Stimulated activated CD8-positive, alpha-beta memory T cell treated with anti-CD3 and anti-CD28 coated beads, Interleukin-15, amount 100 ng/mL, for 1 hour (primary cell): ENCODE results near the gene APBB1.
"Not testable (repeated sequence)": the region's sequence is repeated elsewhere in the genome, so short reads cannot be mapped to it uniquely, and the experiment has no call there.

Experiments used
- DNase-seq: peaks from one replicate; pipeline ENCODE4 v3.0.0-alpha.2; 2020; ENCODE audit warnings: low read depth

Gene APBB1

DNA sequence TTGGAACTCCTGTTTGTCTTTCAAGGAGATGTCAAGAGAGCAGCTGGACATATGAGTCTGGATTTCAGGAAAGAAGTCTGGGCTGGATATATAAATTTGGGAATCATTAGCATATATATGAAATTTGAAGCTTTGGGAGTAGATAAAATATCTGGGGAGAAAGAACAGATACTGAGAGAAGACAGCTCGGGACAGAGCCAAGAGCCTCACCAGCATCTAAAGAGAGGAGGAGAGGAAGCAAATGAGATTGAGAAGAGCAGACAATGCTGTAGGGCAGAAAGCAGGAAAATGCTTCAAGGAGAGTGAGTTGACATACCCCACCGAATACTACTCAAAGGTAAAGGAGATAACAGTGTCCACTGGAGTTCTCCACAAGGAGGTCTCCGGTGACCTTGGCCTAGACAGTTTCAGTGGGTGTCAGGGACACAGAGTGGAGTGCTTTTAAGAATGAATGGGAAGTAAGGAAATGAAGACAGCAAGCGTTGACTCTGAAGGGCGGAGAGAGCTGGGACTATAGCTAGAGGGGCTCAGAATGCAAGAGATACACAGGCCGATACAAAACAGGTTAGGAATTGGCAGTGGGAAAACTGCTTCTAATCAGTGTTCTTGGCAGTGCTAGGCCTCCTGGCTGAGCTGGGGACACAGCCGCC, 862 bp downstream of the APBB1 start:
- DNase-seq = no peak

DNA sequence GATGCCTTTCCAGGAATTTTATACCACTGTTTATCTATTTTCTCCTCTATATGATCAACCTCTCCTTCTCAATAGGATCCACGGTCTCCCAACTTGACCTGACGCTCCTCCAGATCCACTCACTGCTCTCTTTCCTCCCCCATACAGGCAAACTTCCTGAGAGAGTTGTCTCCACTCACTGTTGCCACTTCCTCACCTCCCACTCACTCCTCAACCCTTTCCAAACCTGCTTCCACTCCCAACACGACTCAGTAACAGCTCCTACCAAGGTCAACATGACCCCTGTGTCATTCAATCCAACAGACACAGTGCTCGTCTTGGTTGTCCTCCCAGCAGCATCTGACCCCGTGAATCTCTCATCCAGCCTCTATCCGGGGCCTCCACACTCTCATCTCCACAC, 3.1 kb downstream of the APBB1 start:
- DNase-seq = no peak

DNA sequence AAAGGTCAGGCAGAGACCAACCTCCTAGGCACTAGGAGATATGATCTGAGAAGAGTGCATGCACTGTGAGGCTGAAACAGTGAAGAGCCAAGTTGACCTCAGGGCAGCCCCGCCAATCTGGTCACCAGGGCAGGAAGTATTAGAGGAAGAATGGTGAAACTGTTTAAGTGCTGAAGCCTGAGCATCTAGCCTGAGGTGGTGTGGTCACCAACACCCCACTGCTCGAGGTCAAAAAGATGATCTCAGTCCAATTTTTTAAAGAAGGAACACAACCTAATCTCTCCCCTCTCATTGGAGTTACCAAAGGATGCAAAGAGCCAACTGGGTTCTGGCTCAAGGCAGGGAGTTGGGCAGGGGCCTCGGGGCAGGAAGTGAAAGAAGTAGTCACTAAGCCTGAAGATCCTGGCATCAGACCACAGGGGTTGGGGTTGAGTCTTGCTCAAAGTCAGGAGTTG, 4.0 kb downstream of the APBB1 start:
- no peak for DNase-seq

DNA sequence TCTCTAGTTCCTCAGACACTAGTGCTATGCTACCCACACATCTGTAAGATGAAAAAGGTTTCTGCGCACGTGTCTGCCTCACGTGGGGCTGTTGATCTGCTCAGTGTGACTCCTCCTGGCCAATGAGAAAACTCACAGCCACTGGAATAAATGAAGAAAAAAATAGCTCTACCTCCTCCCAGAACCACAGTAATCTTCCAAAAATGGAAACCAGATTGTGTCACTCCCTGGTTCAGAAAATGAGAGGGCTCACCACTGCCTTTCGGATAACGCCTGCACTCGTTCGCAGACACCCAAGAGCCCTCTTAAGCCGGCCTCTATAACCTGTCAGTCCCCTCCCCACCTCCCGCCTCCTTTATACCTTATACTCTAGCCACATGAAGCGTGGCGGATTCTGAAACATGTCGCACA, 5.1 kb downstream of the APBB1 start:
- DNase-seq = no peak

DNA sequence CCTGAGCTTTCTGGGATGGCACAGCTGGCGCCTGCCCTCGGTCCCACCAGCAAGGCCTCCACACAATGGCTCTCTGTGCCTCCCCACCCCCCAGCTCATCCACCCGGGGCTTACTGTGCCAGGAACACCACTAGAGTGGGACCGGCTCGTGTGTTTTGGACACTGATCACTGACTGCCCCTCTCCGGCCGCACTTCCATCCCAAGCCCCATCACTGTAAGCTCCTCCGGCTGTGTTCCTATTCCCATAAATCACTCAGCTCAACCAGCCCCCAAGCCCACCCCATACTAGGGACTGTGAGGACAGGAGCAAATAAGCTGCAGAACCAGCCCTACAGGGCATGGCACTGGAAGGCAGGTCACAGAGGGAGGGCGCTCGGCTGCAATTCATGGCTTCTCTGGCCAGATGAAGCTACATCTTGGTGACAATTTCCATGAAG, 7.3 kb downstream of the APBB1 start:
- no peak for DNase-seq

DNA sequence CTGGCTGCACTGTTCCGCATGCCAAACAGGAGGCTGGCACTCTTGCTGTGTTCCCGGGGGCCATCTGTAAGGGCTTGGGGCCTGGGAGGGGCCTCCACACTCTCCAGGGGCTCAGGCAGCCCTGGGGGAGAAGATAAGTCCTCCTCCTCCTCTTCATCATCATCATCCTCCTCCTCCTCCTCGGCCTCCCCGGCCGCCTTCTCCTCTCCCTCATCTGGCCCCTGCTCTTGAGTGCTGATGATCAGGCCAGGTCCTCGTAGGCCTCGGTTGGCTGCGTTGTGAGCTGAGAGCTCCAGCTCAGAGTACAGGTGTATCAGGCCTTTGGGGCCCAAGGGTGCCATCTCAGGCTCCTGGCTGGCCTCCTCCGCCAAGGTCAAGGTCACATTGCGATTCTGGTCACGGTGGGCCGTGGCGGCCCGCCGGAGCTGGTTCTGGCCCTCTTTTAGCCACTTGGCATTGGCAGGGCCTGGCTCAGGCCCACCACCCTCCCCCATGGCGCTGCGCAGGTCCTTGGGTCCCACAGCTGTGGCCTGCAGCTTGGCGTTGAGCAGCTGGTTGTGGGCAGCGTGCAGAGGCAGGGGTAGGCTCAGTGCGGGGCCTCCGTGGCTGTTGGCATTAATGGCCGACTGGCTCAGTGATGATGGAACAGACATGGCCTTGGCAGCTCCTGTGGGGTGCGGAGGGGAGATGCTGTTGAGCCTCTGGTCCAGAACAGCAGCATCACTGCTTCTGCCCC, 8.0 kb downstream of the APBB1 start:
- no peak for DNase-seq

DNA sequence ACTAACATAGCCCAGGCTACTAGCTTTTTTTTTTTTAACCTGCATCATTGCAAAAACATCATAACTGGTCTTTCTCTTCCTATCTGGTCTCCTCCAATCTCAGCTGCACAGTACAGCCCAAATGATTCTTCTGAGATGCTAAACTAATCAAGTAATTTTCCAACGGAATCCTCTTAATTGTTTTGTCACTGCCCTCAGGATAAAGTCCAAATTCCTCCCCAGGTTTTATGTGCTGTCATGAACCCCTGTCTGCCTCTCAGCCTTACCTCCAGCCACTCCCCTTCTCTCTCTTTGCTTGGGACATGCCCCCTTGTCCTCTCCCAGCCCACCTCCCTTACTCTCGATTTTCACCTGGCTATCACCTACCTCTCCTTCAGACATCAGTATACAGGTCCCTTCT, 12.5 kb downstream of the APBB1 start:
- no peak for DNase-seq

DNA sequence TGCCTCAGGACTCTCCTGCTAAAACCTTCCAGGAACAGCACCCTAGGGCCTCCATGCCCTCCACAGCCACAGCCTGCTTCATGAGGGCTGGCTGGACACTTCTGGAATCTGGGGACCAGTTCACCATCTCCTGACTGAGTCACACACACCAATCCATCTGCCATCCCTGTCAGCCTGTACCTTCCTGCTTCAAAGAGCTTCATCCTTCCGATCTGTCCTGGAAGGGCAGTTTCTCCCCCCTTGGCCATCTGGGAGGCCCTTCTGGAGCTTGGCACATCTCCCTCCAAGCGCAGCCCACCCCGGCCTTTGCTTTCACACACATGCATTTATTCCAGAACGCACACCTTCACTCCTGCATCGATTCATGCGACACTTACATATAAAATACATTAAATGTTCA, 13.0 kb downstream of the APBB1 start:
- no peak for DNase-seq

DNA sequence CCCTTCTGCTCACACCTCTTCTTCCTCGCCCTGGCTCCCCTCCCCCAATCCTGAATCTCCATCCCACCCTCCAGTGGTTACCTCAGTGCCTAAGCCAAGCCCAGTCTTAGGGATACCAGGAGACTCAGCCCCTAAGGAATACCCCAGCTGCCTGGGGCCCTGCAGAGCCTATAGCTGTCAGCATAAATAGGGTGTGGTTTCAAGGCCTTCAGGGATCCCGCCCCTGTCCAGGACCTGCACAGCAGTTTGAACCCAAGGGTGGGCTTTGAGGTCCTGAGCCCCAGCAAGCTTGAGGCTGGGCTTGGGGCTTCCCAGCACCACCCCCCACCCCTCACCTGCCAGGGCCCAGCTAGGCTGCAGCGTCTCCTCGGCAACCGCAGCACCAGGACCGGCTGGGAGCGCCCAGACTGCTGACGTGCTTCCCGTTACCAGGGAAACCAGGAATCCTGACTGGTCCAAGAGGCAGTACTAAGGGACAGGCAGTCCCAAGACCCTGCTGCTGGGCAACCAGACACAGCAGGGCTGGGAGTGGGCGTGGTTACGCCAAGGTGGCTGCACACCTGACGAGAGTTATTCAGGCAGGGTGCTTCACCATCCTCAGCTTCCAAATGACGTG, 13.7 kb downstream of the APBB1 start:
- no peak for DNase-seq

DNA sequence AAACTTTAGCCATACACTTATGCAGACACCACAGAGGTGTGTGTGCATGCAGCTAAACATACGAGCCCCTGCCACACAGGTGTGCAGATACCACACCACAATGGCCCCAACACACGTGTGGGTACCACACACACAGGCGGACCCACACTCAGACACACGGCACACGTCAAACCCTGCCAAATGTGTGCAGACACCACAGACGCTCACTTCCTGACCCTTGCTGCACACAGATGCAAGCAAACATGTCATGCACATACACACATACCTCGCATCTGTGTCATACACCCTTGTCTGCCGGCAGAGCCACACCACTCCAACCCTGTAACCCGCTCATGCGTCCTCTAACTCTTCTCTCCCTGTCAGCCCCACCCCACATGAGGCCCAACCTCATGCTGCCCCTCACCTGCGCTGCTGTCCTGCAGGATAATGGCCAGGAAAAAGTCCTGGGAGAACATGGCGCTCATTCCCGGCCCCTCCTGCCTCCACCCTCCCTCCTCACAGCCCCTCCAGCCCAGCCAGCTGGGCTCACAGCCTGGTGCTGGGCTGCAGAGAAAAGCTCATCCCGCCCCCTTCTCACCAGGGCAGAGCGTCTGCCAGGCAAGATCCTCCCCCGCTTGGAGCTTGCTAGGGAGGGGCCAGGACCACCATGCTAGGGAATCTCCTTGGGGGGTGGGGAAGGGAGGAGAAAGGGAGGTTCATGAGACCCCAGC, 14.4 kb downstream of the APBB1 start:
- no peak for DNase-seq

DNA sequence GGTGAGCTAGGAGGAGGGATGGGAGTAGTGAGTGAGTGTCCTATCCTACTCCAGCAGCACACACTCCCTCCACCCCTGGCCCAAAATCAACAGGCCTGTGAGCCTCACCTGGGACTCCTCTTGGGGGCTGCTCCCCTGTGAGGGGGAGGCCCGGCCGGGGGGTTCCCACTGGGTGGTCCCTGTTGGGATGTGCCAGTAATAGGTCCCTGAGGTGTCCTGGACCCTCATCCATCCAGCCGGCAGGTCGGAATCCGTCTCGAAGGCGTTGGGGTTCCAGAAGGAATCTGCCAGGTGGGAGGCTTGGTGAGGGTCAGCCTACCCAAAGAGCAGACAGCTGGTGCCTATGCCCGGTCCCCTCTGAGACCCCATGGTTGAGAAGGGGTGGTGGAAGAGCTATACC, 15.4 kb downstream of the APBB1 start:
- DNase-seq = no peak

DNA sequence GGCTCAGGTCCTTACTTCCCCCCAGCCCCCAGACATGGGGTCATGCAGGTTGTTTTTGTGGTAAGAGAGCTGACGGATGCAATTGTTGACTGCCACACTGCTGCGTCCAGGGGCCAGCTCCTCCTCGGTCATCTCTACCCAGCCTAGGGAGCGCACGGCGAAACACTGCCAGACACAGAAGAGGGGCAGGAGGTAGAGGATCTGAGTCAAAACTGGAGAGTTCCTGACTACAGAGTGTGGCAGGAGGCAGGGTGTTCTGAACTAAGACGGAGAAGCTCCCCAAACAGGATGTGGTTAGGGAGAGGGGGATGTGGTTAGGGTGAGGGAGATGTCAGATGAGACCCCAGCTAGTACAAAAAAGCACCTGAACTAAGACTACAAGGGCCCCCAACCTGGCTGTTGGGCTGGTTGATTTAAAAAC, 16.3 kb downstream of the APBB1 start:
- peak; percentile 37 for DNase-seq

DNA sequence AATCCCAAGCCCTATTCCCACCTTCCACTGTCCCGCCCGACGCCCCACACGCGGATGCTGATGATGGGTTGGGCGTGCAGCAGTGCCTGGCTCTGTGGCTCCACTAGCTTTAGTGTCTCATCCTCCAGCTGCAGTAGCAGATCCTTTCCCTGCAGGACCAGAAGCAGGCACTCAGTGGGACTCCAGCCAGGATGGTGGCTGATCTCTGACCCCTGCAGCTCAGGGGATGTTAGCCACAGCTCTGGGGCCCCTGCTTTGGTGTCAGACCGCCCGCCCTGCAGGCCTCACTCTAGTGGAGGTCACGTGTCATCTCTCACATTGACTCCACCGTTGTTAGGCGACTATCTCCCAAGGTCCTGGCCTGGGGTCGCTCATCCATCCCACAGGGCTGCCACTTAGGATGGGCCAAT, 16.8 kb downstream of the APBB1 start:
- no peak for DNase-seq

DNA sequence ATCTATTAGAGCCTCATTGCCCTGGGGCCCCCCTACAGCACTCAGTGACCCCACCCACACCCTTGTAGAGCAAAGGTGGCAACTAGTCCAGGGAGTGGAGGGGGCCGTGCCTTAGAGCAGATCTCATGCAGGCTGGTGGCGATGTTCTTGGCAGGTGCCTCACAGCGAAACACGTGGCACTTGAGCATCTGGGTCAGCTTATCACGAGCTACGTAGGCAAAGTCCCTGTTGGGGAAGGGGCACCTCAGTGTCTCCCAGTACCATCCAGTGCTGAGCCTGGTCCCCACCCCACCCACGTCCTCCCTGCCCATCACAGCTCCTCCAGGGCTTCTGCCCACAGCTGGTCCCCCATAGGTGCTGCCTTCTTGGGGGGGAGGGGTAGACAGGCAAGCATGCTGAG, 17.4 kb downstream of the APBB1 start:
- no peak for DNase-seq

DNA sequence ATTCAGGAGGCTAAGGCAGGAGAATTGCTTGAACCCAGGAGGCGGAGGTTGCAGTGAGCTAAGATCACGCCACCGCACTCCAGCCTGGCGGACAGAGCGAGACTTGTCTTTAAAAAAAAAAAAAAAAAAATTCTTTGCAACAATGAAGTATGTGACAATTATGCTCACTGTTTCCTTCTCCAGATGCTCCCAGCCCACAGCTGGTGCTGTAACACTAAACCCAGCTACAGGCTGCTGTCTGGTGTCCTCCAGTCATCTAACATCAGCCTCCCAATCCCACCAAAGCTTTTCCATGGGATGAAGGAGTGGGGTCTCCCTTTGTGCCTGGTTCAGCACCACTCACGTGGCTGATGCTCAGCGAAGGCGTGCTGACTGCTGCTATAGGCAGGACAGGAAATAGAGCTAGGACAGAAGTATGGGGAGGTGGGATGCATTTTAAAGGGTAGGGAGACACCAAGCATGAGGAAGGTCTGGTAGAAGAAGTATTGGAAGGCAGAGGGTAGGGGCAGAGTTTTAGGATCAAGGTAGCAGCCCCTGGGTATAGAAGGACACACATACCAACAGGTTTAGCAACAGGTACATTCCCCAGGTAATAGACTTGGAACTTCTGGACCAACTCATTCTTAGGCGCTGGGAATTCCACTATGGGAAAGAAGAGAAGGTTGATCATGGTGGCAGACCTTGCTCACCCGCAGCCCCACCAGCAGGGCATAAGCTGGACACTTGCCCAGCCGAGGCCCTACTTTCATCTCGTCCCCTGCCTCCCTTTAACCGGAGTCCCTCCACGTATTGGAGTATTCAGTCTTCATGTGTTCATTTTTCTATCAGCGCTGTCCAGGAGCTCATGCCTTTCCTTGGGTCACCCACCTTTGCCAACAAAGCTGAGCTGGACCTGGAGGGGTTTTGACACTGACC, 18.2 kb downstream of the APBB1 start:
- DNase-seq = no peak

DNA sequence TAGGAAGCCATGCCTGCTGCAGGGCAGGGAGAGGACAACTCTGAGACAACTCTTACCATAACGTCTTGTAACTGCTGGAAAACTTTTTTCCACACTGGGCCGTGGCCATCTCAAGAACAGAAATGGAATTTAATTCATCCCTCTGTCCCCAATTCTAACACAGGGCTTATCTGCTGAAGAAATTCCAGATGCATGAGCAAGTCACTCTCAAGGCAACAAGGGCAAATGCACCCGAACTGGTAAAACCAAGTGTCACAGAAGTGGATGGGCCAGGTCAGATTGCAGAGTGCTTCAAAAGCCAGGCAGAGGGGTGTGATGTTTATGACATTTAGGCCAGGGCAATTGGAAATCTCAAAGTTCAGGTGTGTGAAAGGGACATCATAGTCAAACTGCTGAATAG, 21.3 kb downstream of the APBB1 start:
- no peak for DNase-seq

DNA sequence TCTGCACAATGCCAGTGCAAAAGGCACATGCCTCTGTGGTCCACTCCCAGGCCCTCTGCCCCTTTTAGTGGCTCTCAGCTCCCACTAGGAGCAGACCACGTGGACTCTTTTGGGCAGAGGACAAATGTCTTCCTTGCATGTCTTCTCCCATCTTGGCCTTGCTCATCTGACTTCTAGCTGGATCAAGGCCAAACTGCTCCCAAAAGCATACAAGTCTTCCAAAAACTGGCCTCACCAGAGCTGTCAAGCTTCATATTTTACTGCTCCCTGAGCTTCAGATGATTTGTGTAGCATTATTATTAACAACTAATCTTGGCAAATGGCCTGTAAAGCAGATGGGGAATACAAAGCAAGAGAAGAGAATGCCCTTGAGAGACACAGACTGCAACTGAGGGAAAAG, 21.7 kb downstream of the APBB1 start:
- DNase-seq = no peak

DNA sequence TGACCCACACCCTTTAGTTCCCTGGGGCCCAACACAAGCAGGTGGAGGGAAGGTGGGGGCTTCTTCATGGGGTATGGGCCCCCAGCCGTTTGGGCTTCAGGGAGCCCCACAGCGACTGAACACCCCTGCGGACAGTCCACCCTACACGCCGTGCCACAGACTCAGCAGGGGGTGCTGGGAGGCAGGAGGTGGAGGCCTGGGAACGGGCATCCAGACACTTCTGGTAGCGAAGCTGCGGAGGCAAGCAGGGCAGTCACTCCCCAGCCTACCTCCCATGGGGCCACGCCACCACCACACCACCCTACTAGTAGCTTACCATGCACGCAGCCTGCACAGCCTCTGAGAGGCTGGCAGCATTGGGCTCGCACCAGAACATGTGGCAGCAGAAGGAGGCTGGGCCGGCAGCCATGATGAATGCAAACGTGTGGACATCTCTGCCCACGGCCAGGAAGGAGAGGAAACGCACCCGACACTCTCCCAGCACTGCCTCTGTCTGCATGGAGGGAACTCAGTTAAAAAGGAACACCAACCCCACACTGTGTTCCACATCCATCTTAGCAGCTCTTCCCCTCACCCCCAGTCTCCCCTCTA, 23.3 kb downstream of the APBB1 start:
- DNase-seq = no peak

DNA sequence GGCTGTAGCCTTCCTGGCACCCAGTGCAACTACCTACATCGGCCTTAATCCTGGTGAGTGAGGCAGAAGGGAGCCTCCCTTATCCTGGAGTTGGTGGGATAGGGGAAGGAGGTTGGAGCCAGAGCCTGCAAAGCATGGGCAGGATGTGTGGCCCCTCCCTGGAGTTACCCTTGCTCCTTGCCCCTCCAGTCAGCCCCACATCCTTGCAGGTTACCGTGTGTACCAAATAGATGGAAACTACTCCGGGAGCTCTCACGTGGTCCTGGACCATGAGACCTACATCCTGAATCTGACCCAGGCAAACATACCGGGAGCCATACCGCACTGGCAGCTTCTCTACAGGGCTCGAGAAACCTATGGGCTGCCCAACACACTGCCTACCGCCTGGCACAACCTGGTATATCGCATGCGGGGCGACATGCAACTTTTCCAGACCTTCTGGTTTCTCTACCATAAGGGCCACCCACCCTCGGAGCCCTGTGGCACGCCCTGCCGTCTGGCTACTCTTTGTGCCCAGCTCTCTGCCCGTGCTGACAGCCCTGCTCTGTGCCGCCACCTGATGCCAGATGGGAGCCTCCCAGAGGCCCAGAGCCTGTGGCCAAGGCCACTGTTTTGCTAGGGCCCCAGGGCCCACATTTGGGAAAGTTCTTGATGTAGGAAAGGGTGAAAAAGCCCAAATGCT, 24.8 kb downstream of the APBB1 start:
- no peak for DNase-seq

DNA sequence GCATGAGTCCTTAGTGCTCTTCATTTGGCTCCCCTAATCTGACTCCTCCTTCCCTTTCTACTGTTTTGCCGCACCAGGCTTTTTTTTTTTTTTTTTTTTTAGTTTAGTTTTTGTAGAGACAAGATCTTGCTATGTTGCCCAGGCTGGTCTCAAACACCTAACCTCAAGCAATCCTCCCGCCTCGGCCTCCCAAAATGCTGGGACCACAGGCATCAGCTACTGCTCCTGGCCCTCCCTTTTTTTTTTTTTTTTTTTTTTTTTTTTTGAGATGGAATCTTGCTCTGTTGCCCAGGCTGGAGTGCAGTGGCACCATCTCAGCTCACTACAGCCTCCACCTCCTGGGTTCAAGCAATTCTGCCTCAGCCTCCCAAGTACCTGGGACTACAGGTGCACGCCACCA, 26.6 kb downstream of the APBB1 start:
- DNase-seq = not testable (repeated sequence)
